Activated CD4-positive, alpha-beta T cell treated with anti-CD3 and anti-CD28 coated beads, Interleukin-2, amount 50 U/mL, for 24 hours (primary cell): ENCODE measurements around the gene SYNRG.
"Not testable (repeated sequence)": the region's sequence is repeated elsewhere in the genome, so short reads cannot be mapped to it uniquely, and the experiment has no call there.

Experiments
- DNase-seq, 2 donors: peaks; one replicate each; pipeline ENCODE4 v3.0.0-alpha.2; 2020; ENCODE audit warnings: low read depth in 1 of 2, low spot score in 1 of 2

The SYNRG gene

DNA sequence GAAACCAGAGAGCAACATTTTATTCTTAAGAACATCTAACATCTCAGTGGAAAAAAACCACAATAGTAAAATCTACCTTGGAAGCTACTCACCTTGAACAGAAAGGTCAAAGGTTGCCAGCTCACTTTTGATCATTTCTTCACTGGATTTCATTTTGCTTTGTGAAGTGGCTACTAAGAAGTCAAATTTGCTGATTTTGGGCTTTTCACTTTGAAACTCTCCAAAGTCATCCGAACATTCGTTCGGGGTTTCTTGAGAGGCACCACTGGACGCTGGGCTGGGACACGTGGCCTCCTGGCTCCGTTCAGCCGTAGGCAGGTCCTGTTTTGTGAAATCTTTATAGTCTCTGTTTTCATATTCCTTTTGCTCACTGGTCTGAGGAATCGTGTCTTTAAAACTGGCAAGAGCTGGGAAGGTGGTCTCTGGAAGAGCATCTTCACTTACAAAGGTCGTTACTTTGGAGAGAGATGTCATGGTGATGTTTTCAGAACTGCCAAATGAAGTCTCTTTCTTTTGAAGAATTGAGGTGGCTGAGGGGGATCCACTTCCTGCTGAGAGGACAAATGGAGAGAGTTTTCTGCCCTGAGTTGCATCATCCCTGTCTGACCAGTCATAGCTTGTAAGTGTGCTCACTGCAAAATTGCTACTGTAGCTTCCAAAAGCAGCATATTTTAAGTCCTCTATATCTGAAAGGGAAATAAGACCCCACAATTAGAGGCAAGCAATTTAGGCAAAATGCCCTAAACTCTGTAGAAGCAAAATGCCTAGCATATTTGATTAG, 67.1 kb downstream of the SYNRG start:
- no peak for DNase-seq

DNA sequence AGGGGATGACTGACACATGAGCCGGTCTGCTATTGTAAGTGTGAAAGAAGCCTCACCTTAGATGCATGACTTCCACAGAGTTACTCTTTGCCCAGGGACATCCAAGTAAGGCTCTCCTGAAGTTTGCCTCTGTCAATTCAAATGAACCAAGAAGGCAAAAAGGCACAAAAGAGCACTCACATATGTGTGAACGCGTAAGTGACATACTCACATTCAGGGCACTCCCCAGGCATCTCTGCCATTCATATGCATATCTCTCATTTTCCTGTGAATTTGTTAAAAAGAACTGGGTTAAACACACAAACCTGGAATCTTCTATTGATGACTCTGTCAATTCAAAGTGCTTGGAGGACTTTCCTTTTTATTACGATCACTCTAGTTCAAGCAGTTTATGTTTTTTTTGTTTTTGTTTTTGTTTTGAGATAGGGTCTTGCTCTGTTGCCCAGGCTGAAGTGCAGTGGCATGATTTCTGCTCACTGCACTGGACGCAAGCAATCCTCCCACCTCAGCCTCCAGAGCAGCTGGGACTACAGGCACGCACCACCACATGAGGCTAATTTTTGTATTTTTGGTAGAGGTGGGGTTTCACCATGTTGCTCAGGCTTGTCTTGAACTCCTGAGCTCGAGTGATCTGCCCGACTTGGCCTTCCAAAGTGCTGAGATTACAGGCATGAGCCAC, 70.1 kb downstream of the SYNRG start:
- DNase-seq: no peak

DNA sequence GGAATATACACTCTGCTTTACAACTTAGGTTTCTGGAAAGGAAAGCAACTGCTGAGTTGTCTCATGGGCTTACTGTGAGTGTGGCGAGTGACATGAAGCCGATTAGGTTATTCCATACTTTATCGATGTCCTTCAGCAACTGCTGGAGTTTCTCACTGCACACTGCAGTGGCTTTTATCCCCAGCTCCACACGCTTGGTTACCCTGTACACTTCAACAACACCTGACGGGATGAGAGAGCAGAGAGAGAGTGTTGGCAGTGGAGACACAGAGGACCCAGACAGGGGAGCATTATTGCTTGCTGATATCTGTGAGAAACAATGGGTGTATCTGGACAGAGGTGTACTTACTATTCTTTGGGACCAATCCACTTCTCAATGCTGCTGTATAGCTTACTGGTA, 73.3 kb downstream of the SYNRG start:
- DNase-seq: no peak

DNA sequence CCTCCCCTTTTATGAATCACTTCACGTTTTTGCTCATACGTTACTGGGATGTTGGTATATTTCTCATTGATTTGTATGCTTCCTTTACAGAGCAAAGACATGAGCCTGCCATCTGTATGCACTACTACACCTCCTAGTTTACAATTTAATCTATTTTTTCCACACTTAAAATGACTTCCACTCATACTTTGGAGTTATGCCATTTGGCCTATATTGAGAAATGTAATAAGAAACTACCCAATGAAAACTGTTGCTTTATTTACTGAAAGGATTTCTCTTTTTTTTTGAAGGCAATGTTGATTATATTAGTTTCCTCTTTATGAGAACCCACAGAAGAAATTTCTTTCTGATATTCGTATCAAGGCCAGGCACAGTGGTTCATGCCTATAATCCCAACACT, 76.5 kb downstream of the SYNRG start:
- DNase-seq: no peak

DNA sequence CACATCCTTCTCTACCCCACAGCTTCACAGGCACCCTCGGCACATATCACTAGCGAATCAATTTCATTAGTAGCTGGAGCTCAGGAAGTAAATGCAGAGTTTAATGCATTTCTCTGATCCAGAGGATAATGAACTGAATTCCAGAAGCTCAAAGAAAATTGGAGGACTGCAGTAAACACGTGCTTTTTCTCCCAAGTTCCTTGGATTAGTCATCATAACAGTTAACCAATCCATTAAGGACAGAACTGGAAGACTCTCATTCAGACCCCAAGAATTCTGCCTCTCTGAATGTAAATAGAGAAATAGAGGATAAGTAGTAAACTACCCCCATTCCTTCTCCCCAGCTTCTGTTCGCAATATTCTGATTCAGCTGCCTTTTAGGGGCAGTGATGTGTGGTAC, 78.8 kb downstream of the SYNRG start:
- DNase-seq: no peak

- peak in 1 of 2 donors; percentile 26 for DNase-seq
These were observed 81.9 kb downstream of the SYNRG start for GRCh38 chr17:37527249-37527851.

GRCh38 chr17:37523715-37524219, 85.5 kb downstream of the SYNRG start:
- no peak for DNase-seq

GRCh38 chr17:37521821-37522220, 87.4 kb downstream of the SYNRG start:
- DNase-seq: no peak

GRCh38 chr17:37520174-37520573, 89.0 kb downstream of the SYNRG start:
- DNase-seq: no peak

GRCh38 chr17:37519251-37519985, 89.8 kb downstream of the SYNRG start:
- no peak for DNase-seq

DNA sequence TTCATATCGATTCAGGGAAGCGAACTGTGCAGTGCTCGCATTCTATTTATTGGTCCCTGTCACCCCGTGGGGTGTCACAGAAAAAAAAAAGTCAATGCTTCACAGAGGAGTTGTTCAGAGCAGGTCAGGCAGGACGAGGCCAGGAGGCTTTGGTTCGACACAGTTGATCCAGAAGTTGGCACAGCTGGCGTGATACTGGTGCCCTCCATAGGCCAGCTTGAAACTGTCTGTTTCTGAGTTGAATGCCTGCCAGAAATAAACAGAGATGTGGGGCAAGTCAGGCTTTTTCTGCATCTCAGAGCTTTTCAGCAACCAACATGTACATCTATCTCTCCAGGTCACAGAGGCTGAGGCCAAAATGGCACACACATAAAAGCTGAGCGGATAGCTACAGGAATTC, 90.4 kb downstream of the SYNRG start:
- DNase-seq: no peak

- no peak for DNase-seq
These were observed 91.3 kb downstream of the SYNRG start for GRCh38 chr17:37517881-37518280.

DNA sequence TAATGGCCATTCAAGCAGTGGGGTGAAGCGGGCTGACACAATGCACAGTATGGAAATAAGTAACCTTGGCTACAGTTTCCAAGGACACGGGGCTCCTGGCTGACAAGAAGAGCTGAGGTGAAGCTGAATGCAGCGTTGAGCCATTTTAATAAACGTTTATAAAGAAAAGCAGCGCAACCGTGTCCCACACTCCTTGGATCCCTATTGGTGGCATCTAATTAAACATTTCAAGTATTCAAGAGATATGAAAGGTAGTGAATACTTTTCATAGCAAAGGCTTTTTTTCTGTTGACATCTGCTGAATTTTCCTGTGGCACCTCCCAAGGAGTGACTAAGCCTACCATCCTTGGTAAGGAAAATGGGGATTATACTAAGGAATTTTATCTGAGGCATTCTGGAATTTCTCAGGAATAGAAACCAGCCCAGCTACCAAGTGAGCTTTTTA, 93.1 kb downstream of the SYNRG start:
- no peak for DNase-seq

DNA sequence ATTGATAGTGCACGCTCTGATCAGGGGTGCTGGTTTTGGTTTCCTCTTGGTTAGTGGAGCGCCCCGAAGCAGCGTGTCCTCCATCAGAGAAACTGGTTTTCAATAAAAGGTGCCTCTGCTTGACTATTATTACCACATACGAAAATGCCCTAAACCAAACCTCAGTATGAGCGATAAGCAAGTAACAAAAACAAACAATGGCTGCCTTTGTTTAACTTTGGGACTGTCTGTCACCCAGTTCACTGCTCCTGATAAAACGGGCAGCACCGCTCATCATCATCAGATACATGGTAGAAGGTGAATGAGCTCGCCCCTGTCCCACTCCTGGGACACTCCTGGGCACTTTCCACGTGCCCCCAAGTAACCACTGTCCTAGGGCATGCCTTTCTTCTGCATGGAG, 95.5 kb downstream of the SYNRG start:
- DNase-seq: no peak

DNA sequence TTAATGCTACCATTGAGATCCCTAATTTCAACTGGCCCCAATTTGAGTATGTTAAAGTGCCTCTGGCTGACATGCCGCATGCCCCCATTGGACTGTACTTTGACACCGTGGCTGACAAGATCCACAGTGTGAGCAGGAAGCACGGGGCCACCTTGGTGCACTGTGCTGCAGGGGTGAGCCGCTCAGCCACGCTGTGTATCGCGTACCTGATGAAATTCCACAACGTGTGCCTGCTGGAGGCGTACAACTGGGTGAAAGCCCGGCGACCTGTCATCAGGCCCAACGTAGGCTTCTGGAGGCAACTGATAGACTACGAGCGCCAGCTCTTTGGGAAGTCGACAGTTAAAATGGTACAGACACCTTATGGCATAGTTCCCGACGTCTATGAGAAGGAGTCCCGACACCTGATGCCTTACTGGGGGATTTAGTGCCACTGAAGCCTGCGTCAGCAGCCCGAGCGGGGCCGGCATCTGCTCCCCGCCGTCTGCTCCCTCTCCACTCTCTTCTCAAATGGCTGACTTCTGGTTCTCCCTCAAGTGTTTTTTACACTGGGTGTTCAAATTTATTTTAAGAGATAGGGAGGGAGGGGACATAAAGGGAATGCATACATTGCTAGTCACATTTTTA, 96.7 kb downstream of the SYNRG start:
- no peak for DNase-seq

- not testable (repeated sequence) for DNase-seq
These were observed 97.6 kb downstream of the SYNRG start for GRCh38 chr17:37511642-37512041.

DNA sequence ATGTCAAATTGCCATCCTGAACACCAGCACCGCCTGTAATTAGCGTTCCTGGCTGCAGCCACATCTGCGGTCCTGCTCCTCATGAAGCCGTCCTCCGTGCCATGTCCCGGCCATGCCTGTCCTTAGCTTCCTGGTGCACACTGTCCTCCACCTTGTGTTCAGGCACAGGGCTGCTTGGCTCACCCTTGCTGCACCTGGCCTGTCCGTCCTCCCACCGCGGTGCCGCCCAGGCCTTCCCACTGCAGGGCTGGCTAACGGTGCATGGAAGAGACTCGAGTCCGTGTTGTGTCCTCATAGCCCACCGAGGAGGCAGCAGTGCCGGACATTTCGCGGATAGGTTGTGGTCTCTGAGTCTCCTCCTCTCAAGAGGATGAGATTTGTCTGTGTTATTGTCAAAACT, 99.2 kb downstream of the SYNRG start:
- DNase-seq: no peak

DNA sequence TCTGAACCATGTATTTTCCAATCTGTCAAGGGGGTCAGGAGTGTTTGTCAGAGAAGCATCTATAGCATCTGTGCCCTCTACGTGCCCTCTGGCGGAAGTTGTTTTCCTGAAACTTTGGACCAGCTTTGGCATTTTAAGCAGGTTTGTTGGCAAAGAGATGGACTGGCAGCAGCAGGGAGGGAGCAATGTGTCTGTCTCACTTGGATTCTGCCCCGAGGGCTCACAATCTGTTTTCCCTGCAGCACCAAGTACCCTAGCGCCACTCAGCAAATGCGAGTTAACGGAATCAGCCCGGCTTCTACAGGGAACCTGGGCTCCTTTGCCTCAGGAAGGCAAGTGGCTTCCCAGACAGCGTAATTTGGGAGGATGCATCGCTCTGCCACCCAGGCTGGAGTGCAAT, 102.1 kb downstream of the SYNRG start:
- no peak for DNase-seq

DNA sequence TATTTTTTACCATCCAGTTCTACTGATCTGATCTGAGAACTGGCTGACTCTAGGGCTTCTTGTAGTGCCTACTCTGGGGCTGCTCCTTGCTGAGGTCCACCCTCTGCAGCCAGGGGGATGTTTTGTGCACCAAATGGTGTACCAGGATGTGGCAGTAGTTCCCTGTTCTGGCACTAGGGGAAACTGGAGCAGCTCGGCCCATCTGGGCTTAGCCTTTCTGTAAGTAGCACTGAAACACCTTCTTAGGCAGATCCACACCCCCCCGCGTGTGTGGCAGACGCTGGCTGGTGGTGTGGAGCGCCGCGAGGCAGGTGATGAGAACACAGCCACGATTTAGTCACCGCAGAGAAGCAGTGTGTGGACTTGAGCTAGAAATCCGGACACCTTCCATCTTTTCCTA, 102.5 kb downstream of the SYNRG start:
- no peak for DNase-seq

- no peak for DNase-seq
These were observed 103.9 kb downstream of the SYNRG start for GRCh38 chr17:37505333-37505732.

- no peak for DNase-seq
These were observed 106.1 kb downstream of the SYNRG start for GRCh38 chr17:37503148-37503547.
